Neural cell (in vitro differentiated cells): Measurements from ENCODE around the gene PPP1R3G.

ENCODE experiments used
- EP300 ChIP-seq: fragments of 450-650 bp; conservative IDR thresholded peaks from 2 replicates; pipeline ENCODE4 v1.6.1; 2014; ENCODE audit warnings: antibody characterized with exemption, mild to moderate bottlenecking, moderate library complexity; ENCODE audit not compliant: poor library complexity, severe bottlenecking
- EZH2 ChIP-seq: fragments of 200-600, 300-800 bp; shearing (Covaris generic), sonication (generic); IDR thresholded peaks from 2 replicates; pipeline ENCODE4 v1.6.1; 2014; ENCODE audit warnings: antibody characterized with exemption, low read length, borderline replicate concordance, mild to moderate bottlenecking; ENCODE audit not compliant: insufficient read depth, poor library complexity, severe bottlenecking
- MXI1 ChIP-seq: fragments of 450-650 bp; conservative IDR thresholded peaks from 2 replicates; pipeline ENCODE4 v1.6.1; 2014; ENCODE audit warnings: antibody characterized with exemption, mild to moderate bottlenecking; ENCODE audit not compliant: poor library complexity, severe bottlenecking
- POLR2AphosphoS5 ChIP-seq: IDR thresholded peaks from 2 replicates; pipeline ENCODE4 v1.6.1; 2012
- RAD21 ChIP-seq: fragments of 450-650 bp; conservative IDR thresholded peaks from 2 replicates; pipeline ENCODE4 v1.6.1; 2014; ENCODE audit warnings: antibody characterized with exemption, mild to moderate bottlenecking, moderate library complexity
- SMC3 ChIP-seq: fragments of 450-650 bp; conservative IDR thresholded peaks from 2 replicates; pipeline ENCODE4 v1.6.1; 2014; ENCODE audit warnings: antibody characterized with exemption, mild to moderate bottlenecking, moderate library complexity; ENCODE audit not compliant: poor library complexity
- TAF1 ChIP-seq: IDR thresholded peaks from 2 replicates; pipeline ENCODE4 v1.6.1; 2012; ENCODE audit warnings: low read depth
- TF ChIP-seq, protein P1 (sequence below): fragments of 450-650 bp; IDR thresholded peaks from 2 replicates; pipeline ENCODE4 v1.5.1; 2014; ENCODE audit warnings: antibody characterized with exemption, mild to moderate bottlenecking, moderate library complexity; ENCODE audit not compliant: poor library complexity, severe bottlenecking
- TF ChIP-seq, protein P2 (sequence below): IDR thresholded peaks from 2 replicates; pipeline ENCODE4 v1.6.1; 2012; ENCODE audit warnings: borderline replicate concordance

DNA sequence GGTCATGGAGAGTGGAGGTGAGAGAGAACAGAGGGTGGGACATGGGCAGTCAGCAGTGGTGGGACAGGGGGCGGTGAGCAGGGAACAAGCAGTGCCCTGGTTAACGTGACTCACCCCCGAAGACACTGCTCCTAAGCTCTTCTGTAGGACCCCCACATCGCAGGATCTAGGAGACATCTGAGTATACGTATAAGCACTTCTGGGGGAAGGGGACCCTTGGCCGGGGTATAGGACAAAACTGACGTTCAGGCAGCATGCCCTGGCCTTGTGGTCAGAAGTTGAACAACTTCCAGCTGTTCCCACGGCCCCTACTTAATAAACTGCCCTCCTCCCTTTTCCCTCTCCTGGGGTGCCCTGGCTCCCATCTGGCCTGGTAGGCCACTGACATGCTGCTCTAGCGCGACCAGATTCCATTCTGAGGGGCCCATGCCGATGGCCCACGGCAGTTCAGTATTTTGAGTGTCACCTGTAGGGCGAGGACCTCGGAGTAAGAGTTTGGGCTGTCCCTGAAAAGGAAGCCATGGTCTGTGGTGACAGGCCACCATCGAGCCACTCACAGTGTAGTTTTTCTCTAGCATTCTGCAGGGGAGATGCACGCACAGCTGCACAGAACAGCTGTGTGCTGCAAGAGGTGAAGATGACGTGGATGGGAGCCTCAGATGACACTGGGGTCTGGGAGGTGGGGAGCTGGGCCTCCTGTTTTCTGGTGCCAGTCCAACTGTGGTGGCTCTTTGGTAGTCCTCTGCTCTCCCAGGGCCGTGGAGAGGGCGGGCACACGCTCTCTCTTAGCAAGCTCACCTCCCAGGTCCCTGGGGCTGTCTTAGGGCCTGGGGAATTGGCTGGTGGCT is 38.4 kb downstream of the PPP1R3G start:
- TF ChIP-seq TAF1 = no peak
- TF ChIP-seq, protein P1, sequence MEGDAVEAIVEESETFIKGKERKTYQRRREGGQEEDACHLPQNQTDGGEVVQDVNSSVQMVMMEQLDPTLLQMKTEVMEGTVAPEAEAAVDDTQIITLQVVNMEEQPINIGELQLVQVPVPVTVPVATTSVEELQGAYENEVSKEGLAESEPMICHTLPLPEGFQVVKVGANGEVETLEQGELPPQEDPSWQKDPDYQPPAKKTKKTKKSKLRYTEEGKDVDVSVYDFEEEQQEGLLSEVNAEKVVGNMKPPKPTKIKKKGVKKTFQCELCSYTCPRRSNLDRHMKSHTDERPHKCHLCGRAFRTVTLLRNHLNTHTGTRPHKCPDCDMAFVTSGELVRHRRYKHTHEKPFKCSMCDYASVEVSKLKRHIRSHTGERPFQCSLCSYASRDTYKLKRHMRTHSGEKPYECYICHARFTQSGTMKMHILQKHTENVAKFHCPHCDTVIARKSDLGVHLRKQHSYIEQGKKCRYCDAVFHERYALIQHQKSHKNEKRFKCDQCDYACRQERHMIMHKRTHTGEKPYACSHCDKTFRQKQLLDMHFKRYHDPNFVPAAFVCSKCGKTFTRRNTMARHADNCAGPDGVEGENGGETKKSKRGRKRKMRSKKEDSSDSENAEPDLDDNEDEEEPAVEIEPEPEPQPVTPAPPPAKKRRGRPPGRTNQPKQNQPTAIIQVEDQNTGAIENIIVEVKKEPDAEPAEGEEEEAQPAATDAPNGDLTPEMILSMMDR = no peak
- no peak for TF ChIP-seq POLR2AphosphoS5
- no peak for TF ChIP-seq EP300
- no peak for TF ChIP-seq EZH2
- no peak for TF ChIP-seq MXI1
- no peak for TF ChIP-seq RAD21
- TF ChIP-seq, protein P2, sequence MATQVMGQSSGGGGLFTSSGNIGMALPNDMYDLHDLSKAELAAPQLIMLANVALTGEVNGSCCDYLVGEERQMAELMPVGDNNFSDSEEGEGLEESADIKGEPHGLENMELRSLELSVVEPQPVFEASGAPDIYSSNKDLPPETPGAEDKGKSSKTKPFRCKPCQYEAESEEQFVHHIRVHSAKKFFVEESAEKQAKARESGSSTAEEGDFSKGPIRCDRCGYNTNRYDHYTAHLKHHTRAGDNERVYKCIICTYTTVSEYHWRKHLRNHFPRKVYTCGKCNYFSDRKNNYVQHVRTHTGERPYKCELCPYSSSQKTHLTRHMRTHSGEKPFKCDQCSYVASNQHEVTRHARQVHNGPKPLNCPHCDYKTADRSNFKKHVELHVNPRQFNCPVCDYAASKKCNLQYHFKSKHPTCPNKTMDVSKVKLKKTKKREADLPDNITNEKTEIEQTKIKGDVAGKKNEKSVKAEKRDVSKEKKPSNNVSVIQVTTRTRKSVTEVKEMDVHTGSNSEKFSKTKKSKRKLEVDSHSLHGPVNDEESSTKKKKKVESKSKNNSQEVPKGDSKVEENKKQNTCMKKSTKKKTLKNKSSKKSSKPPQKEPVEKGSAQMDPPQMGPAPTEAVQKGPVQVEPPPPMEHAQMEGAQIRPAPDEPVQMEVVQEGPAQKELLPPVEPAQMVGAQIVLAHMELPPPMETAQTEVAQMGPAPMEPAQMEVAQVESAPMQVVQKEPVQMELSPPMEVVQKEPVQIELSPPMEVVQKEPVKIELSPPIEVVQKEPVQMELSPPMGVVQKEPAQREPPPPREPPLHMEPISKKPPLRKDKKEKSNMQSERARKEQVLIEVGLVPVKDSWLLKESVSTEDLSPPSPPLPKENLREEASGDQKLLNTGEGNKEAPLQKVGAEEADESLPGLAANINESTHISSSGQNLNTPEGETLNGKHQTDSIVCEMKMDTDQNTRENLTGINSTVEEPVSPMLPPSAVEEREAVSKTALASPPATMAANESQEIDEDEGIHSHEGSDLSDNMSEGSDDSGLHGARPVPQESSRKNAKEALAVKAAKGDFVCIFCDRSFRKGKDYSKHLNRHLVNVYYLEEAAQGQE = no peak
- no peak for TF ChIP-seq SMC3
